Endodermal cell (in vitro differentiated cells): ENCODE results near the gene EIF5A. TPM values are rescaled to one million over a fixed set of nuclear protein-coding genes. Genes with fewer than 3 reads are reported as not detected.

ENCODE experiments used
- DNase-seq: peaks from one replicate; pipeline ENCODE4 v3.0.0-alpha.2; 2017
- H3K27ac ChIP-seq: 2 replicates; pipeline ENCODE4 v1.5.1; 2013; ENCODE audit warnings: mild to moderate bottlenecking, low read depth, low read length, moderate library complexity
- H3K27me3 ChIP-seq: 2 replicates; pipeline ENCODE4 v1.6.1; 2013; ENCODE audit warnings: mild to moderate bottlenecking, low read length, moderate library complexity; ENCODE audit not compliant: insufficient read depth, control insufficient read depth, poor library complexity, severe bottlenecking
- H3K36me3 ChIP-seq: 2 replicates; pipeline ENCODE4 v1.7.0; 2013; ENCODE audit warnings: mild to moderate bottlenecking, low read length, moderate library complexity; ENCODE audit not compliant: control insufficient read depth, insufficient read depth
- H3K4me1 ChIP-seq: one replicate; pipeline ENCODE4 v1.7.0; 2013; ENCODE audit warnings: low read length; ENCODE audit not compliant: control insufficient read depth, insufficient read depth
- H3K4me3 ChIP-seq: 2 replicates; pipeline ENCODE4 v1.5.1; 2013; ENCODE audit warnings: mild to moderate bottlenecking, low read length, moderate library complexity
- H3K9ac ChIP-seq: 2 replicates; pipeline ENCODE4 v1.6.1; 2013; ENCODE audit warnings: mild to moderate bottlenecking, low read length, moderate library complexity; ENCODE audit not compliant: poor library complexity, severe bottlenecking; ENCODE audit errors: extremely low read depth
- H3K9me3 ChIP-seq: 2 replicates; pipeline ENCODE4 v1.6.1; 2013; ENCODE audit warnings: mild to moderate bottlenecking, low read length, moderate library complexity; ENCODE audit not compliant: control insufficient read depth
- H3K27ac Mint-ChIP-seq: 2 replicates; pipeline ENCODE4 v1.8.0; 2020; ENCODE audit warnings: mixed read lengths
- H3K27me3 Mint-ChIP-seq: 2 replicates; pipeline ENCODE4 v1.8.0; 2021; ENCODE audit warnings: mild to moderate bottlenecking, mixed read lengths; ENCODE audit not compliant: insufficient read depth
- H3K36me3 Mint-ChIP-seq: 2 replicates; pipeline ENCODE4 v1.8.0; 2020; ENCODE audit warnings: low read depth, mixed read lengths
- H3K4me1 Mint-ChIP-seq: 2 replicates; pipeline ENCODE4 v1.8.0; 2020; ENCODE audit warnings: mixed read lengths
- H3K4me3 Mint-ChIP-seq: 2 replicates; pipeline ENCODE4 v1.8.0; 2020; ENCODE audit warnings: mild to moderate bottlenecking, moderate library complexity, mixed read lengths
- H3K9me3 Mint-ChIP-seq: 2 replicates; pipeline ENCODE4 v1.8.0; 2020; ENCODE audit warnings: mild to moderate bottlenecking, mixed read lengths
- CTCF ChIP-seq: fragments of 200-600 bp; sonication (generic); conservative IDR thresholded peaks from 2 replicates; pipeline ENCODE4 v1.5.0; 2021; ENCODE audit warnings: antibody characterized with exemption, mild to moderate bottlenecking
- WGBS, 2 experiments: methylation state at CpG; one replicate each; pipeline versions ENCODE4 v1.1.5 to v1.1.7; 2013; ENCODE audit warnings: missing lambda C conversion rate in 2 of 2, mixed read lengths in 1 of 2; ENCODE audit not compliant: insufficient coverage in 1 of 2, insufficient read length in 1 of 2; 5-methylcytosine and 5-hydroxymethylcytosine counted together
- total RNA-seq, 2 donors: library from RNA; stranded (reverse); fragmentation: NEBNext Ultra II Directional in 1 of 2; extraction: Animal tissue kit (Norgen Biotek cat#: 25700) in 1 of 2; gene quantifications; 2 replicates in 1 of 2; 3 replicates in 1 of 2; pipeline ENCODE4 v1.2.1, GENCODE V29; 2021

The EIF5A gene
- total RNA-seq, 2 donors from 2014 or later, result 488 to 556 TPM

GRCh38 chr17:7322520-7323194 lies 15.2 kb downstream of the EIF5A start:
- H3K27me3 Mint-ChIP-seq, result no peaks in the 10 kb centered on the region
- no peaks in the 10 kb centered on the region for H3K9me3 Mint-ChIP-seq
- peaks cover 58% of the 10 kb centered on the region for H3K36me3 Mint-ChIP-seq
- Histone ChIP-seq H3K4me3 (no peak overlapping the region), H3K4me1 (no peaks in the 10 kb centered on the region), H3K9ac (no peak overlapping the region), H3K36me3 (peaks cover 60% of the 10 kb centered on the region), H3K27ac (no peak overlapping the region), H3K27me3 (no peaks in the 10 kb centered on the region), H3K9me3 (no peaks in the 10 kb centered on the region)
- no peaks in the 10 kb centered on the region for H3K4me1 Mint-ChIP-seq
- 93 to 95% methylated on average over 18 to 22 of the region's 22 CpGs for WGBS, 2 experiments
- no peak overlapping the region for H3K27ac Mint-ChIP-seq
- no peak for DNase-seq
- no peak overlapping the region for H3K4me3 Mint-ChIP-seq
- no peak for TF ChIP-seq CTCF

DNA sequence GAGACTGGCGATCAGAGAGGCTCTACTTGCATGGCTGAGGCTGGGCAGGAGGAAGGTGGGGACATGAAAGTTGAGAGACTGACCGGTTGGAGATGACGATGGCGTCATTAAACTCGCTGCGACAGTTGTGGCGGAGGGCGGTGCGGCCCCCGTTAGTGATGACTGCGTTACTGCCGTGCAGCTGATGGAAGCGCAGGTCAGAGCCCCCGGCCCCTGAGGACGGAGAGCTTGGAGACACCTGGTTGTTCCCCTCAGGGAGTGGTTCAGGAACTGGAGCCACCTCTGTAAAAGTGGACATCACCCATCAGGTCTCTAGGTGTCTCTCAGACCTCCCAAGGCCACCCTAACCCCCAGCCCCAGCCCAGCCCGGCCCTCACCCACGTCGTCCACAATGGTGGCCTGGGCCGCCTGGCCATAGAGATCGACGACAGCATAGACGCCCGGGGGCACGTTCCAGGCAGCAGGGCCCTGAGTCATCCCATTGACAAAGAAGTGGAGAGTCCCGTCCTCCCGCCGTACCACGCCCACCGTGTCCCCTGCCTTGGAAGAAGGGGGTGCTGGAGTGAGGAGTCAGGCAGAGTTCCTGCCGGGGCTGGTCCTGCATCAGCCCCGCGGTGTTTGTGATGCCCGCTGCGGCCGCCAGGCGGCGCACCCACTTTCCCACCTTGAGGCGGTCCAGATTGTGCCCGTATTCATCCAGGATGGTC lies 16.5 kb downstream of the EIF5A start:
- no peaks in the 10 kb centered on the region for H3K9me3 ChIP-seq
- TF ChIP-seq CTCF, result peak; percentile 94
- Mint-ChIP-seq H3K27me3 (no peaks in the 10 kb centered on the region), H3K36me3 (peaks cover 48% of the 10 kb centered on the region), H3K9me3 (no peaks in the 10 kb centered on the region), H3K4me1 (peaks cover 10% of the 10 kb centered on the region), H3K4me3 (no peak overlapping the region), H3K27ac (peak overlapping the region; percentile 70)
- H3K27ac ChIP-seq, result no peak overlapping the region
- no peak overlapping the region for H3K9ac ChIP-seq
- 75 to 86% methylated on average over 20 to 39 of the region's 39 CpGs for WGBS, 2 experiments
- no peak overlapping the region for H3K4me3 ChIP-seq
- DNase-seq, result peak; percentile 97
- no peaks in the 10 kb centered on the region for H3K4me1 ChIP-seq
- H3K27me3 ChIP-seq, result no peaks in the 10 kb centered on the region
- H3K36me3 ChIP-seq, result peaks cover 51% of the 10 kb centered on the region

GRCh38 chr17:7324438-7324779 lies 17.0 kb downstream of the EIF5A start:
- H3K27me3 Mint-ChIP-seq, result no peaks in the 10 kb centered on the region
- peaks cover 48% of the 10 kb centered on the region for H3K36me3 ChIP-seq
- peak overlapping the region; percentile 70 for H3K27ac Mint-ChIP-seq
- TF ChIP-seq CTCF, result no peak
- H3K4me1 Mint-ChIP-seq, result peaks cover 10% of the 10 kb centered on the region
- H3K36me3 Mint-ChIP-seq, result peaks cover 45% of the 10 kb centered on the region
- H3K9me3 ChIP-seq, result no peaks in the 10 kb centered on the region
- H3K4me1 ChIP-seq, result no peaks in the 10 kb centered on the region
- no peak overlapping the region for H3K4me3 ChIP-seq
- H3K27me3 ChIP-seq, result no peaks in the 10 kb centered on the region
- H3K9me3 Mint-ChIP-seq, result no peaks in the 10 kb centered on the region
- H3K27ac ChIP-seq, result no peak overlapping the region
- no peak overlapping the region for H3K4me3 Mint-ChIP-seq
- no peak overlapping the region for H3K9ac ChIP-seq
- 89 to 92% methylated on average over 2 to 3 of the region's 3 CpGs for WGBS, 2 experiments
- DNase-seq, result no peak
